A549 (cell line): ENCODE results near the gene CNOT6. TPM values are rescaled to one million over a fixed set of nuclear protein-coding genes. Genes with fewer than 3 reads are reported as not detected.

Experiments
- ATAC-seq, 2 experiments: fragments of 200-7000 bp in 1 of 2; fragments of >200 bp in 1 of 2; cut with Nextera tagmentation in 1 of 2; cut with Tn5 transposase in 1 of 2; 3 replicates each; pipeline versions ENCODE4 v1.8.0 to v1.9.1; 2018 to 2020; ENCODE audit warnings: mild to moderate bottlenecking in 1 of 2, moderate library complexity in 1 of 2
- CTCF ChIA-PET: fragments of 300-600 bp; sonication (Branson Sonifier 250); formaldehyde crosslinking; extraction: SDS; loops from one replicate; lab custom pipeline; 2021; ENCODE audit warnings: antibody characterized with exemption, inconsistent platforms; lab: Yijun Ruan, JAX
- POLR2A ChIA-PET: fragments of 350-600 bp; formaldehyde crosslinking; extraction: SDS; loops from one replicate; lab custom pipeline; 2021; ENCODE audit warnings: antibody characterized with exemption, inconsistent platforms; lab: Yijun Ruan, JAX
- DNase-seq, 2 experiments: peaks; one replicate each; pipeline versions ENCODE4 v3.0.0 to v3.0.0-alpha.2; 2011 to 2016; ENCODE audit warnings: low read depth in 1 of 2, low spot score in 1 of 2
- FAIRE-seq: peaks from 2 replicates; lab custom pipeline; 2011; peaks lifted over from hg19 to GRCh38; lab: Jason Lieb, UNC
- H3K27ac ChIP-seq, 2 experiments: fragments of >200 bp; sonication (Bioruptor Twin); formaldehyde crosslinking; 3 replicates each; pipeline ENCODE4 v1.5.1; 2016 to 2017
- H3K4me1 ChIP-seq: fragments of >200 bp; sonication (Bioruptor Twin); formaldehyde crosslinking; 3 replicates; pipeline ENCODE4 v1.6.1; 2016
- H3K4me2 ChIP-seq: fragments of >200 bp; sonication (Bioruptor Twin); formaldehyde crosslinking; 3 replicates; pipeline ENCODE4 v1.6.1; 2016
- H3K4me3 ChIP-seq: fragments of >200 bp; sonication (Bioruptor Twin); formaldehyde crosslinking; 3 replicates; pipeline ENCODE4 v1.5.1; 2016
- H3K9me3 ChIP-seq: fragments of >200 bp; sonication (Bioruptor Twin); formaldehyde crosslinking; 3 replicates; pipeline ENCODE4 v1.6.1; 2016
- CBX8 ChIP-seq: fragments of 200-600 bp; sonication (generic); IDR thresholded peaks from 2 replicates; pipeline ENCODE4 v1.6.1; 2016
- CEBPB ChIP-seq, 2 experiments: fragments of >200 bp in 1 of 2; sonication (Bioruptor Twin) in 1 of 2; formaldehyde crosslinking in 1 of 2; IDR thresholded peaks; 2 replicates each; pipeline ENCODE4 v1.6.1; 2012 to 2016
- CHD2 ChIP-seq: fragments of 150-350 bp; IDR thresholded peaks from 2 replicates; pipeline ENCODE4 v1.6.1; 2014; ENCODE audit warnings: low read length; ENCODE audit not compliant: partially characterized antibody
- CTCF ChIP-seq: fragments of >200 bp; sonication (Bioruptor Twin); formaldehyde crosslinking; IDR thresholded peaks from 3 replicates; pipeline ENCODE4 v1.5.1; 2016
- E2F6 ChIP-seq: IDR thresholded peaks from 2 replicates; pipeline ENCODE4 v1.6.1; 2012; ENCODE audit warnings: low read depth, borderline replicate concordance
- EHF ChIP-seq: fragments of 250-450 bp; sonication (Bioruptor Pico); IDR thresholded peaks from 2 replicates; pipeline ENCODE4 v1.5.0; 2020; ENCODE audit warnings: mild to moderate bottlenecking
- EHMT2 ChIP-seq: fragments of 200-600 bp; sonication (generic); IDR thresholded peaks from 2 replicates; pipeline ENCODE4 v1.6.1; 2016; ENCODE audit warnings: antibody characterized with exemption, low read depth, mild to moderate bottlenecking, moderate library complexity
- ELK1 ChIP-seq: fragments of 150-350 bp; IDR thresholded peaks from 2 replicates; pipeline ENCODE4 v1.6.1; 2014; ENCODE audit warnings: low read depth, mild to moderate bottlenecking, low read length
- ESRRA ChIP-seq: fragments of 150-350 bp; IDR thresholded peaks from 2 replicates; pipeline ENCODE4 v1.6.1; 2014; ENCODE audit warnings: mild to moderate bottlenecking, low read length, borderline replicate concordance
- HDAC2 ChIP-seq: fragments of 200-600 bp; sonication (generic); IDR thresholded peaks from 2 replicates; pipeline ENCODE4 v1.6.1; 2016
- HEYL ChIP-seq: fragments of 250-450 bp; sonication (Bioruptor Pico); IDR thresholded peaks from 2 replicates; pipeline ENCODE4 v1.8.0; 2021; ENCODE audit warnings: mild to moderate bottlenecking, moderate library complexity
- HOXA7 ChIP-seq: fragments of 250-450 bp; sonication (Bioruptor Pico); IDR thresholded peaks from 2 replicates; pipeline ENCODE4 v1.5.0; 2020; ENCODE audit warnings: mild to moderate bottlenecking, moderate library complexity
- JUN ChIP-seq, 2 experiments: fragments of >200 bp; sonication (Bioruptor Twin); formaldehyde crosslinking; IDR thresholded peaks; 2 replicates in 1 of 2; 3 replicates in 1 of 2; pipeline ENCODE4 v1.6.1; 2016 to 2017
- KDM5A ChIP-seq: fragments of 200-600 bp; sonication (generic); IDR thresholded peaks from 2 replicates; pipeline ENCODE4 v1.6.1; 2016; ENCODE audit warnings: antibody characterized with exemption, mild to moderate bottlenecking
- MAX ChIP-seq: IDR thresholded peaks from 2 replicates; pipeline ENCODE4 v1.6.1; 2012
- MYC ChIP-seq: IDR thresholded peaks from 2 replicates; pipeline ENCODE4 v1.6.1; 2012; ENCODE audit warnings: mild to moderate bottlenecking, inconsistent platforms, low read length, improper control_type of control experiment, borderline replicate concordance
- NR3C1 ChIP-seq: fragments of >200 bp; sonication (Bioruptor Twin); formaldehyde crosslinking; IDR thresholded peaks from 3 replicates; pipeline ENCODE4 v1.6.1; 2017
- PHF8 ChIP-seq: fragments of 200-600 bp; sonication (generic); IDR thresholded peaks from 2 replicates; pipeline ENCODE4 v1.6.1; 2016; ENCODE audit warnings: low read depth, mild to moderate bottlenecking, antibody characterized with exemption, moderate library complexity, borderline replicate concordance
- POLR2A ChIP-seq: IDR thresholded peaks from 2 replicates; pipeline ENCODE4 v1.6.1; 2012; ENCODE audit warnings: mild to moderate bottlenecking, low read length
- RAD21 ChIP-seq, 2 experiments: fragments of >200 bp in 1 of 2; sonication (Bioruptor Twin) in 1 of 2; formaldehyde crosslinking in 1 of 2; IDR thresholded peaks in 1 of 2; conservative IDR thresholded peaks in 1 of 2; 2 replicates in 1 of 2; 3 replicates in 1 of 2; pipeline ENCODE4 v1.6.1; 2012 to 2018; ENCODE audit warnings: inconsistent platforms in 1 of 2
- RCOR1 ChIP-seq: fragments of 150-350 bp; IDR thresholded peaks from 2 replicates; pipeline ENCODE4 v1.6.1; 2014; ENCODE audit warnings: antibody characterized with exemption, low read length, low read depth
- RNF2 ChIP-seq: fragments of 200-600 bp; sonication (generic); IDR thresholded peaks from 2 replicates; pipeline ENCODE4 v1.6.1; 2016; ENCODE audit warnings: low read depth, mild to moderate bottlenecking, antibody characterized with exemption, moderate library complexity, borderline replicate concordance
- SMC3 ChIP-seq: fragments of >200 bp; sonication (Bioruptor Twin); formaldehyde crosslinking; IDR thresholded peaks from 3 replicates; pipeline ENCODE4 v1.6.1; 2018; ENCODE audit warnings: inconsistent platforms
- SREBF2 ChIP-seq: fragments of 450-650 bp; IDR thresholded peaks from 2 replicates; pipeline ENCODE4 v1.6.1; 2014; ENCODE audit warnings: mild to moderate bottlenecking, moderate library complexity
- TP53 ChIP-seq: fragments of 250-450 bp; sonication (Bioruptor Pico); IDR thresholded peaks from 2 replicates; pipeline ENCODE4 v1.5.0; 2021; ENCODE audit warnings: mild to moderate bottlenecking, moderate library complexity
- USF2 ChIP-seq: fragments of 450-650 bp; IDR thresholded peaks from 2 replicates; pipeline ENCODE4 v1.6.1; 2014; ENCODE audit warnings: antibody characterized with exemption
- ZC3H11A ChIP-seq: fragments of 450-650 bp; IDR thresholded peaks from 2 replicates; pipeline ENCODE4 v1.6.1; 2014; ENCODE audit warnings: antibody characterized with exemption, mild to moderate bottlenecking
- ZFP36 ChIP-seq: fragments of 450-650 bp; IDR thresholded peaks from 2 replicates; pipeline ENCODE4 v1.6.1; 2014; ENCODE audit warnings: borderline replicate concordance; ENCODE audit not compliant: partially characterized antibody
- ZNF302 ChIP-seq: fragments of 250-450 bp; sonication (Bioruptor Pico); IDR thresholded peaks from 2 replicates; pipeline ENCODE4 v1.9.0; 2021; ENCODE audit warnings: inconsistent platforms, mild to moderate bottlenecking, moderate library complexity
- WGBS: methylation state at CpG from one replicate; pipeline ENCODE4 v1.1.6; 2017; ENCODE audit errors: missing lambda C conversion rate; 5-methylcytosine and 5-hydroxymethylcytosine counted together
- polyA plus RNA-seq, 4 experiments: library from polyadenylated mRNA; depleted of rRNA in 3 of 4; stranded (reverse); fragments of >200 nt; fragmentation: RNase III in 1 of 4; extraction: RNeasy Plus Mini Kit Qiagen cat#74134 plus additional on column Dnase treatment in 1 of 4; gene quantifications; 2 replicates in 3 of 4; 3 replicates in 1 of 4; pipeline ENCODE4 v1.2.3, GENCODE V29; 2011 to 2017

The CNOT6 gene
- polyA plus RNA-seq, 2 of the 4 experiments (the other 2 are of a cell fraction), result 18.2 to 28.5 TPM

GRCh38 chr5:180618829-180619562 lies 124.8 kb downstream of the CNOT6 start:
- FAIRE-seq (no peak), ATAC-seq (peak; percentile 85 to 91), DNase-seq (peak; percentile 81 to 83)
- H3K4me1 ChIP-seq, result no peaks in the 10 kb centered on the region
- WGBS, result 1% methylated on average over 42 of the region's 90 CpGs
- ChIA-PET CTCF (interaction anchor here (0.5 to 1.9 kb wide), 43 partner anchors 7 to 657 kb away, joined by 3 to 32 read pairs (median 4); partner anchors contain the start of gene RASGEF1C), POLR2A (no interaction called here)
- peak overlapping the region; percentile 59 for H3K4me3 ChIP-seq
- TF ChIP-seq ZFP36, result no peak
- peak; percentile 23; the same call in 1 of the 2 replicates for TF ChIP-seq PHF8
- TF ChIP-seq NR3C1, result no peak
- peak; percentile 63 for TF ChIP-seq E2F6
- TF ChIP-seq TP53 (CRISPR knock-in tag), result no peak
- peak; percentile 34; the same call in 1 of the 3 replicates for TF ChIP-seq SMC3
- TF ChIP-seq RAD21 (conservative IDR thresholded peaks at IDR 0.05 in 1 of 2, IDR thresholded peaks at IDR 0.05 in 1 of 2), result peak in 1 of 2 experiments; percentile 41; a peak in 3 of 5 replicates
- no peak for TF ChIP-seq CEBPB (IDR thresholded peaks at IDR 0.05)
- no peak for TF ChIP-seq RNF2
- no peak for TF ChIP-seq ZC3H11A
- TF ChIP-seq CHD2, result no peak
- no peak for TF ChIP-seq EHF (CRISPR knock-in tag)
- peak; percentile 90 for TF ChIP-seq CTCF
- TF ChIP-seq ESRRA, result no peak
- no peak for TF ChIP-seq CBX8
- TF ChIP-seq MAX, result no peak; the same call in 1 of the 2 replicates
- TF ChIP-seq HDAC2, result peak; percentile 81
- H3K27ac ChIP-seq, result peak overlapping the region; percentile 75 to 87
- peak overlapping the region; percentile 92 for H3K4me2 ChIP-seq
- no peaks in the 10 kb centered on the region for H3K9me3 ChIP-seq

- Histone ChIP-seq H3K4me2 (peak overlapping the region; percentile 92), H3K4me1 (no peaks in the 10 kb centered on the region), H3K27ac (peak overlapping the region in 1 of 2 experiments; percentile 87; a peak in 1 of 6 replicates)
- CTCF ChIA-PET, result interaction anchor here (0.5 to 1.9 kb wide), 41 partner anchors 8 to 540 kb away, joined by 3 to 32 read pairs (median 4); partner anchors contain the start of gene RASGEF1C
- TF ChIP-seq KDM5A, result no peak
- TF ChIP-seq CEBPB (IDR thresholded peaks at IDR 0.05), result no peak
- TF ChIP-seq ELK1, result no peak
- TF ChIP-seq HOXA7 (CRISPR knock-in tag), result no peak
- TF ChIP-seq SREBF2, result no peak
- TF ChIP-seq HEYL (CRISPR knock-in tag), result no peak
- TF ChIP-seq CTCF, result no peak
- no peak for TF ChIP-seq EHMT2
- no peak for TF ChIP-seq ZFP36
- TF ChIP-seq POLR2A, result no peak
- no peak for TF ChIP-seq USF2
- no peak for TF ChIP-seq ZNF302 (CRISPR knock-in tag)
- TF ChIP-seq JUN (IDR thresholded peaks at IDR 0.05), result no peak
- no peak for TF ChIP-seq MYC
- no peak for TF ChIP-seq ZC3H11A
- no peak for TF ChIP-seq RCOR1
- TF ChIP-seq, all 56 proteins: peak for 0
- 70% methylated on average over 21 of the region's 22 CpGs for WGBS
- POLR2A ChIA-PET, result no interaction called here
- ATAC-seq (no peak), DNase-seq (no peak), FAIRE-seq (no peak)
- Histone ChIP-seq H3K4me3 (peak overlapping the region; percentile 59; the same call in 1 of the 3 replicates), H3K9me3 (no peaks in the 10 kb centered on the region)
Measured at GRCh38 chr5:180619563-180619915, 125.4 kb downstream of the CNOT6 start.
